Cerebellar cortex (tissue), 1 donor: ENCODE results near the gene DNAH11.

Experiments
- DNase-seq: peaks from one replicate; pipeline ENCODE4 v3.0.0-alpha.2; 2015; ENCODE audit warnings: low spot score

Gene DNAH11

DNA sequence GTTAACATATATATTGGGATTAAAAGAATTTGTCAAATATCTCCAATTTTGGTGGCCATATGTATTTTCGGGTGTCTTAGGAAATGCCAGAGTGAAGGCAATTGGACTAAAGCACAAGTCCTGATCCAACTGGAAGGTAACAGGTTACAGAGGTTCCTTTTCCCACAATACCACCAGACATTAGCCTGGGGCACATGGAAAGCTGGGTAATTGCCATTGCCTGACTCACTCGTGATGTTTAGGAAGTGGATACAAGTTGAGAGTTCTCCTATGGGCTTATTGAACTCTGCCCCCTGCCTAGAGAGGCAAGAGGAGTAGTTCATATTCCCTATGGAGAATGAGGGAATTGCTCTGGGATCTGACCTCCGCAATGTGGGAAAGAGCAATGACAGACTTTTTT, 5.7 kb downstream of the DNAH11 start:
- DNase-seq: no peak

DNA sequence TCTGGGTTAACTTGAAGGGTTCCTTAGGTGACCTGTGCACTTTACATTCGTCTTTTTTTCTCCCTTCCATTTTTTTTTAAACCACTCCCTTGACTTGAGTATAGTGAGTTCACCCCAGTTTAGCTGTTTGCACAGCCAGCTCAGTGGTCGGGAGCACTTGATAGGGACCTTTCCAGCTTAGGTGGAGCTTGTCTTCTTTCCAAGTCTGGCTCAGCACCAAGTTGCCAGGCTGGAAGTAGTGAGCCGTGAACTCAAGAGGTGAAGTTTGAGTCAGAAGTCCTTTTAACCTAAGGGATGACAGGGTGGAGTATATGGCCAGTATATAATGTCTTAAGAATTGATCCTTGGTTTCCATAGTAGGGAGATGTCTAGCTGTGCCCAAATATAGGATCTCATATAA, 7.2 kb downstream of the DNAH11 start:
- no peak for DNase-seq

DNA sequence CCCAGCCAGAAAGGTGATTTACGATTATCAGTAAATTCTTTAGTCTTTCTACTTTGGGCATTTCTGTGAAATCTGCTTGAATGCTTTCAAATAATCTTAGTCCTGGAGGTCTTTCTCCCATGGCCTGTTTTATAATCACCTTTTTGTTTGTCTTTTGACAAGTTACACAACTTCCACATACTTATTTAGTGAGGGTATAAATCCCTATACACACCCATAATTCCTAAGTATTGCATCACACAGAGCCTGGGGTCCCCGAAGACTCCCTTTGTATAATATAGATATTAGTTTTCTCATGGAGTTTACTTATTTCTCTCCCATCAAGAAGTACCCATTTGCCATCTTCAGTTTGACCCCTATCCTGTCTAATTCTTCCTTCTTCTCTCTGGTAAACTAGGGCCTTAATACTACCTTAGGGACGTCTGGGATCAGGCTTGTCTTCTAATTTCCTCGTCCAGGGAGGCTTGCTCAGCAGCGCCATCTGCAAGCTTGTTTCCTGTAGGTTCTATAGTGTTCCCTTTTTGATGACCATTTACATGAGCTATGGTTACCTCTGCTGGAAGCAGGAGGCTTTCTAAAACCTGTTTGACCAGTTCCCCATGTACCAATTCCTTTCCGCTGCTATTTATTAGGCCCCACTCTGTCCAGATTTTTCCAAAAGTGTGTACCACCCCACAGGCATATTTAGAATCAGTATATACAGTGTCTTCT, 8.1 kb downstream of the DNAH11 start:
- DNase-seq: no peak

DNA sequence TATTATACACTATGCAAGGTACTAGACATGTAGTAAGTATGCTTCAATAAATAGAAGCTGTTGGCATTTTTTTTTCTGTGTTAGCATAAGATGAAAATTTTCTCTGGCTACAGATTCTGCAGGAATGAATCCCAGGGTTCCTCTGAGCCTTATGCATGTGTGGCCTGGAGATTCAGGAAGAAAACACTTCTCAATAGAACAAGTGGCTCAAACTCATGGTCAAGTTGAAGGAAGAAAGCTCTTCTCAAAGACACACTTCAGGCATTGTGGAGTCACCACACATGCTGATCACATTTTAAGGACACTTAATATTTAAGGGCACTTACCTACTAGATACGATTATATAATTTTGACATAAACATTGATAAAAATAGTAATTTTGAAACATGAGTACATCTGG, 19.5 kb downstream of the DNAH11 start:
- DNase-seq: no peak

DNA sequence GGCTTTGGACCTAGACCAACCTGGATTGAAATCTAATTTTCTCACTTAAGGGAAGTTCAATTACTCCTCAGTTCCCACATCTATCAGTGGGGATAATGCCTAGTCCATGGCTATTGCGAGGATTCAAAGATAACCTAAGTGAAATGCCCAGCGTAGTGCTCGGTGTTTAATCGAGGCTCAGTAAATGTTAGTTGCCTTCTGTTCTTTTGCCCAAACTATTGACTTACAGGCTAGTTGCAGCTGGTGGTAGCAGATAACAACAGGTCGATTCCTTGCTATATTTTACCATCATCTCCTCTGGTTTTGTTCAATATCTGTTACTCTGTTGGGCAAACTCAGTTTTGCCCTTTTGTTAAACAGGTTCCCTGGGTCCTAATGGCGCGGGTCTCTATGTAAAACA, 22.8 kb downstream of the DNAH11 start:
- no peak for DNase-seq

DNA sequence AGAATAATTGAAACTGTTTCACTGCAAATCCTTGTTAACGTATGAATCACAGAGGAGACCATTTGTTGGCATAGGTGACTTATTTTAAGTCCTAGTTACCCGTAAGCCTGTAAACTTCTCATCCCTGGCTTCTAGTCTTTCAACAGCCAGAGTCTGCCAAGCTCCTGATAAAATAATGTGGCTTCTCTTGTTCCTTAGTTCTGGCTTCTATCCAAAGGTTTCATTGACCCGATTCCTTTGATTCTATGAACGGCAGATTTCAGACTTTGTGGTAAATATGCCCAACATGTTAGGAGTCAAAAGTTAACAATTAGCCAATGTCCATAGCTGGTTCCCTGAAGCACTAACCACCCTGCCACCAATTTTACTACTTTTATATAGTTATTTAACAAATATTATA, 23.3 kb downstream of the DNAH11 start:
- DNase-seq: no peak

DNA sequence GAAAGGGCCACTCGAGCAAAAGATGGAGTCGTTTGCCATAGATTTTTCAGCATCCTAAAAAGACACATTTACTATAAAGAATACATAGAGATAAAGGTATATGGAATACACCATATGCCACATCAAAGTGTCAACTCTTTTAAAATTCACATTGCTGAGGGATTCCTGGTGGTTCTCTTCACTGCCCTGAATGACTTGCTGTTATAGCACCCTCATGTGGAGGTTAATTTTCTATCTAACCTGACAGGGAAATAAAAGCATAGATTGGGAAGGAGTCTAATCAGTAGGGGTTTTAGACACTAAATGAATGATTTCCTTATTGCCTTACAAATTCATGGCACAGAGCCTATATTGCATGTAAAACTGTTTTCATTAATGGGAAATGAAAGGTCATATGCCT, 25.9 kb downstream of the DNAH11 start:
- peak; percentile 9 for DNase-seq

DNA sequence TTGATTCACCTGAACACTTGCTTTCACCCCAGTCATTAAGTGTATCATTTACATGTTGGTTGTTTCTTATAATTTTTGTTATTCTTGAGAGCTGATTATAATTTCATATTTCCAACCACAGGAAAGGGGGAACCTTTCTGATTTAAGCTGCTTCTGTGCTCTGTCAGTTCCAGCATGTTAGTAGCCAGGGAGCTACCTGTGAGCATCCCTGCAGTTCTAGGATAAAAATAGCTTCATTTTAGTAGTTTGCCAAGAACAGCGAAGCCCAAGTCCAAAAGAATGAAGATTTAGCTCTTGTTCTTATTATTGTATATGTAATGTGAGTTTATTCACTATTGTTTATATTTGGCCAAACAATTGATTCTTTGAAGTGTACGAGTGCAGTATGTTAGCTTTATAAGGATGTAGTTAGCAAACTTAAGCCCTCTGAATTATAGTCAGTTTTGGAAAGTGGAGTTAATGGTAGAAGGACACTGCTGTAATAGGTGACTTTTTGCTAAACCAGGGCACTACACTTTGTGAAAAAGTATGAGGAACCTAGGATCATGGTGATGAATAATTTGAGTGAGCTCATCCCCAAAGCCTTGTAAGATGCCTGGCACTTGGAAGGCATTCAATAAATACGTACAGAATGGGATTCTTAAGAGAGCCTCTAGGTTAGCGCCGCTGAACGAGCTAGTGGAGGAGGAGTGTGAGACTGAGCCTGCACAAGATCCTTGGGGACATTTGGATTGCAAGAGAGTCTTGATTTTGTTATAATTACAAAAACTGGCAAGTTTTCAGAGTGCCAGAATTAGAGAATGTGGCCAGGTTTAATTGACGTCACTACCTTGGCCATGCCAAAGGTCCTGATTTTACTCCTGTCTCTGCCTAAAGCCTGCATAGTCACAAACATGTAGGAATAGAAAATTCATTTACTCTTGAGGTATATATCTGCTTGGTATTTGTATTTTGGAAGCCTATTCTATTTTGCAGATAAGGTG, 29.8 kb downstream of the DNAH11 start:
- peak; percentile 70 for DNase-seq

DNA sequence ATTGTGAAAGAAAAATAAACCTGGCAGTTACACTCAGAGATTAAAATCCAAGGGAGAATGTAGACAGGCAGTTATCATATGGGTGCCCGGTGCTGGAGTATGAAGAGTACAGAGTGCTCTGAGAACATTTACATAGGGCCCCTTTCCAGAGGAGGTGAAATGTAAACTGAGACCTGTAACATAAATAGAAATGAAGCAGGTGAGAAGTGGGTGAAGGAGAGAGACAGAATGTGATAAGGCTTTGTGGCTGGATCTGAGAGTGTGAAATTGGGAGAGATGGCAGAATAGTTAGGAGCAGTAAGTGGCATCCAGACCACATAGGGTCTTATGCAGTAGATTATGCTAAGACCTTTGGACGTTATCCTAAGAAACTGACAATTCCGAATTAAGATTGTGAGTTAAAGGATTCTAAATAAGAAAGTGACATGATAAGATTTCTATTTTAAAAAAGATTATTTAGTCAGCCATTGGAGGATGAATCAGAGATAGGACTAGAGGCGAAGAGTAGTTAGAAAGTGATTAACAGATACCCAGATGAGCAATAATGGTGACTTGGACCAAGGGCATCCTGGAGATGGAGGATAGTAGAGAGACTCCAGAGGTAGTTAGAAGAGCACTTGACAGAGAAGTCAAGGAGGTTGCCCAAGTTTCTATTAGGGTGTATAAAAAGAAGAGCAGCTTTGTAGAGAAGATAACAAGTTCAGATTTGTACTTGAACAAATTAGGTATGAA, 36.7 kb downstream of the DNAH11 start:
- DNase-seq: no peak

DNA sequence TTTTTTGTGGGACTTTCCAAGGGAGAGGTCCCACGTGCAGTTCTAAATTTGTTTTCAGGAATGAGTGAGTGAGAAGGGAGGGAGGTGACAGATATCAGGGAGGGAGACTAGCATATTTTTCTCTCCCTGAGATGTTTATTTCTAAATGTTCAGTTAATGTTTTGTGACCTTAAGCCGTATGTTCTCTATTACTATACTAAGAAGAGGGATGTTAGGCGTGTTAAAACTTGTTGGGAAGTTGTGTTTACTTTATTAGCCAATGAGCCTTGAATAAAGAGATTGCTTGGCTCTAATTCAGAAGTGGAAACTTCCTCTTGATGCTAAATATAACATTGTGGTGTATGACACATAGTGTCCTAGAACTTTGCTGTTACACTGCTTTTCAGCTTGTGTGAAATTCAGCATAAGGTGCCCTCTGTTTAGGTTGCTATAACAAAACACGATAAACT, 37.3 kb downstream of the DNAH11 start:
- DNase-seq: no peak

DNA sequence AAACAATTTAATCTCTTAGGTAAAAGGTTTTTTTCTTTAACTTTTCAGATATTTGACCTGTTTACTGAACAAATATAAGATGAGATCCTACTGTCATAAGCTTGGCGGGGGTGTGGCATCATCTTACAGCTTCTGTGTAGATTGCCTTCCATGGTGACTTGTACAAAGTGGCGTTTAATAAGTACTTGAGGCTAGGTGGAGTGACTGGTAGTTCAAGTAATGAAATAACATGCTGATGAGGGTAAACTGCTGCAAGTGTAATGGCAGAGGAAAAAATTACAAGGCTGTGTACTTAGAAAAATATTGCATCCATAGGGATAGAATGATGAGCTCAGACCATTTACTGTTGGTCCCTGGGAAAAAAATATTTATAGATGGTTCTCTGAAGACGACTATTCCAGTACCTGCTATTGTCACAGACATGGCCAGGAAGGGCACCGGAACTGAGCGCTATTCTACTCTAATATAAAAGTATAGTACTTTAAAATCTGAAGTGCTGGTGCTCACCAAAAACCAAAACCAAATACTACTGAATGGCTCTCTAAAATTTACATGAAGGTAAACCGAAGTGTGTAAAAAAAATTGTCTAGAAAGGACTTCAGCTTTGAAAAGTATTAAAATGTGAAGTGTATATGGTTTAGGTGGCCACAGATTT, 42.4 kb downstream of the DNAH11 start:
- no peak for DNase-seq

DNA sequence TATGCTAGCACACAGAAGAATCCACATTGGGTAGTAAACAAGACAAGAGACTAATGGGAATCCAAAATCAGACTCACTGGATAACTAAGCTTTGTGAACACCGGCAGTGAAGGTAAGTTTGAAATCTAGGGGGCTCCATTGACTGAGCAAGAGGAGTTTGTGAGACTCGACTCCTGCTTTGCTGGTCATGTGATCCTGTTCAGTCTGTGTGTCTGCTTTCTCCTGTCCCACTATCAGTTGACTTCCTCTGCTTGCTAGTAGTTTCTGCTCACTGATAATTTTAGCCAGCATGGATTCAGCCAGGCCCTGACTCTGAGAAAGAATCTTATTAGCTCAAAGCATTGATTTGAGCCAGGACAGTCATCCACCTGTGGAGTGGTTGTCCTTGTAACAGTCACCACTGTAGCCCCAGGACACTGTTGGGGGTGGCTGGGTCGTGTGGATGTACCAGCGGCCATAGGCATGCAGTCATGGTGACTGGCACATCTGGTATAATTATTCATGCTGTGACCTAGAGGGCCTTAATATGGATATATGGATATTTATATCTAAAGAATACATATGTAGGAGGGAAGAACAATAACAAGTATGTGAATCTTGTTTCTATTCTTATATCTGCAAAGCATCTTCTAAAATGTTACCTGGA, 44.4 kb downstream of the DNAH11 start:
- DNase-seq: no peak

DNA sequence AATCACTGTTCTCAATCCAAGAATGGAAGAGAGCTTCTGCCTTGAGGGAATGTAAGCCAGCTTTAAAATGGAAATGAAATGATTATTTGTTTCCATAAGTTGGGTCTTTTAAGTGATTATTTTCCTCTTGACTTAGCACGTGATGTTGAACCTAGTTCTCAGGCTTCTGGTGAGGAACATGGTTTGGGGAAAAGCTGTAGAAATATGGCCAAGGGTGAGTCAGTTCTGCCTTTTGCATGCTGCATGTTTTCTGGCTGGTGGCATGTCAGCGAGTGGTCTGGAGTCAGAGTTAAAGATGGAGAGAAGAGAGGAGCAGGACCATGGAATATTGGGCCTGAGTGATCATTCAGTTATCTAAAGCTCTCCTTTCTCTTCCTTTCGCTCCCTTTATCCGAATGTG, 54.0 kb downstream of the DNAH11 start:
- DNase-seq: no peak

DNA sequence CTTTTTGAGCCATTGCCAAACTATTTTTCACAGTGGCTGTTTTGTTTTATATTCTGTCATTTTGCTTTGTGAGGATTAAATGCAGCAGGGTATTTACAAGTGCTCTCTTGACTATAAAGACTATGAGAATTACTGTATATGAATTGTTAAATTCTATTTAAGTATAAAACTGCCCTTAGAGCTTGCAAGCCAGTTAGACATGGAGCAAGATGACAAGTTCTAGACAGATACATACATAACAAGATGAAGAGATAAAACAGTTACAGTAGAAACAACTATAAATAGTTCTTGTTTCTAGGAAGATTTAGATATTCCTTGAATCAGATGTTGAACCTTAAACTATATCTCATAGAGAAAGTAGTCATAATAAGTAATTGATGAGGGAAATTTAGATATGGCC, 60.6 kb downstream of the DNAH11 start:
- no peak for DNase-seq

DNA sequence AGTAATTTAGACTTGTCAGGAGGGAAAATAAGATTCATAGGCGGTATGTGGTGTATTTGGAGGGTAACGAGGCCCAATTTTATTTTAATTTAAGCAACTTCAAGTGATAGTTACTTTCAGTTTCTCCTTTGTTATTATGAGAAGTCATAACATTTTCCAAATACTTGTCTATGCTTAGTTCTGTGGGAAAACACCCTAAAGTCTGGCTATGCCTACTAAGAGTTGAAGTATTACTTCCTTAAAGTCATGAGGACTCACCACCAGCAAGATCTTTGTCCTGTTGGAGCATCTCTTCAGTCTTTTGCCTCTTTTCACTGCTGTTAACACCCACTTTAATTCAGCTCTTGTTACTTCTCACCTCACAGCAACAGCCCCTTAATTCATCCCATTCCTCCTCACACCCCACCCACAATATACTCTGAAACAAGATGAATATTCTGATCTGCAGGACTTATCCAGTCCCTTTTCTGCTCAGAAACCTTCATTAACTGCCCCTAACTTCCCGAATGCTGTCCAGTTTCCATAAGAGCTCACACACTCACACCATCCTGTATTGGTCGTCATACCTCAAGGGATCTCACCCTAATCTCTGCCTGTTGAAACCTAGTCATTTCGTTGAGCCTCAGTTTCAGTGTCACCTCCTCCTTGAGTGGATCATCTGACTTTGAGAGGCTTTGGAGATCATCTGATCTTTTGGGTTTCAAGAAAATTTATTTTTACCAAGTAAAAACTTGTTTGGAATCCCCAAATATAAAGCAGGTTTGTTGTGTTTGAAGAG, 61.3 kb downstream of the DNAH11 start:
- DNase-seq: no peak

DNA sequence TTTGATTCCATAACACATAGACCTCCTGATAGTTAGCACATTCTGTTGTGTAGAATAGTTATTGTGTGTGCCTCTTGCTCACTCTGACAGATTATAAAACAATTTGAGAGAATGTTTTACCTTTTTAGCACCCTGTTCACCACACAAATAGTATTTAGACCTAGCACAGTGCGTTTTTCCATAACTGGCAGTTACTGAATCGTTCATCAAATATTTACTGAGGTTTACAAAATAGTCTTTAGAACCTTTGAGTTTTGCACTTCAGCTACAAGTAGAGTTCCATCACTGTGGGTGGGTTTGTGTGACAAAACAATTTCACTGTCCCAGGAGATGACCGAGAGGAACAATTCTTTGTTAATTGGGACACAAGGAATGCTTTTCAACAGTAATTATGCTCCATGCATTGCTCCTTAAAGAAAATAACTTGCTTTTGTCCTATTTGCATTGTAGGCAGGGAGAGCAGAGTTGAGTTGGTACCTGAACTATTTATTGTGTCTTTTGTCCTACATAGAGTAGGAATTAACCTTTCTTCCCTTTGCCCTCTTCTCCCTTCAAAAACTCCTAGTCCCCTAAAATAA, 62.3 kb downstream of the DNAH11 start:
- no peak for DNase-seq

DNA sequence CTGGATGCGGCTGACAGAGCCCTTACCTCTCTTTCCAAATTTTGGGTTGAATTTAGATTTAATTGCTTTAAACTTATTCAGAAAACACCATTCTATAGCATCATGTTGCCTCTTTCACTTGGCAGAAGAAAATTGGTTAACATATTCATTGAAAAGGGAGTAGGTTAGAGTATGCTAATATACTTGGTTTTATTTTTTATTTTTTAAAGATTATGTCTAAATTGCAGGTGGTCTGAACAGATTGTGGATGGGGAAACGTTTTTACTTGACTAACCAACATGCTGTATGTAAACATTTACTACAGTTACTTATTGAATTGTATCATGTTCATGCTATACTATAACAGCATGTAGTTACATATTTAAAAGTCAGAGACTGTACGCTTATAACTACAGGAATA, 65.6 kb downstream of the DNAH11 start:
- no peak for DNase-seq

DNA sequence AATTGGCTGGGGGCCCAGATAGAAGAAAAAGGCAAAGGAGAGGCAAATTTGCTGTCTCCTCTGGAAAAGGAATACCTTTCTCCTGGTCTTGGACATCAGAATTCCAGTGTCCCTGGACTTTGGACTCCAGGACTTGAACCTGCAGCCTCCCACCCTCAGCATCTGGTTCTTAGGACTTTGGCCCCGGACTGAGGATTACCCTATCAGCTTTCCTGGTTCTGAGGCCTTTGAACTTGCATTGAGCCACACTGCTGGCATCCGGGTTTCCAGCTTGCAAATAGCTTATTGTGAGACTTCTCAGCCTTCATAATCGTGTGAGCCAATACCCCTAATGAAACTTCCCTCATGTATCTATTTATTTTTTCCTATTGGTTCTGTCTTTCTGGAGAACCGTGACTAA, 68.3 kb downstream of the DNAH11 start:
- DNase-seq: no peak

DNA sequence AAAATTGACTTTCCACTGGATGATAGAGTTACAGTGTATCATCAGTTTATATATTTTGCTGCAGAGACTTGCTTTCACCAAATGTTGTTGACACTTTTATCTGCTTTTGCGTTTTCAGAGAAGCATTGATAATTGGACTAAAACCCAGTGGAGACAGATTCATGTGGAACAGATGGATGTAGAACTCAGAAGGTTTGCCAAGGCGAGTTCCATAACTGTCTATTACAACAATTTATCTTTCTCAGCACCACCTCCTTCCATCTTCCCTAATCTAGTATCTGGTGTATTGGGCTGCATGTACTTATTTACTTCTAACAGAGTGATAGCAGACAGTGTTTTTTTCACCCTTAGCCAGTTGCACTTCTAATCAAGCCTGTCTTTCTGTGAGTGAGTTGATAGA, 73.3 kb downstream of the DNAH11 start:
- no peak for DNase-seq

DNA sequence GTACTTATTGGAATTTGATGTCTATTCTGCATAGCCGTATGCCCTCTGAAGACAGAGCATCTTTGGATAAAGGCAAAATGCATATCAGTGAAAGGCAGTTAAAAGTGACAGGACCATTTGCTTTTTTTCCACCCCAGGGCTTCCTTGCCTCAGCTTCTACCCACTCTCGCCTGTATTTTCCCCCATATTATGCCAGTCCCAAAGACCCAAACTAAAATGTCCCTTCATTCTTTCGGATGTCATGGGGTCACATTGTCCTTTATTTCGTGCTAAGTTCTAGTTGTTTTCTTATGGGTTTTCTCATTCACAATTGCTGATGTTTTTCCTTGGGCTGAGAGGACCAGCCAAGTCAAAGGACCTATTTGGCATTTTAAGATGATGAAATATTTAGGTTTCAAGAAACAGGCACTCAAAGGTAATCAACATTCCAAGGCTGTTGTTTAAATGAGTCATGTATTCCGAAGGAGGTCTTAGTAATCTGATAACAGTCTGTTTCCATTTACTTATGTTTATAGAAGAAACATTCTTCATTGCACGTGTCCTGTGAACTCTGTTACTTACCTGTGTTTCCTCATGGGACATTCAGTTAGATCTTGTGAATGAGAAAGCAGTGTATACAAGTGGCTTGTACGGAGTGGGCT, 74.1 kb downstream of the DNAH11 start:
- DNase-seq: no peak
